Measurements from ENCODE around the gene NR0B2.
"Not testable (repeated sequence)": the region's sequence is repeated elsewhere in the genome, so short reads cannot be mapped to it uniquely, and the experiment has no call there.

The NR0B2 gene

GRCh38 chr1:26889551-26890466 is 24.0 kb downstream of the NR0B2 start, which contains the start of gene GPN2:
TSS of gene GPN2 (minus strand) at chr1:26890283. CDS start at chr1:26890096, 187 bp downstream.
- peak; percentile 53 for DNase-seq (ENCODE audit: low read depth)

GRCh38 chr1:26888231-26888630 is 25.5 kb downstream of the NR0B2 start:
- DNase-seq (ENCODE audit: low read depth): no peak

DNA sequence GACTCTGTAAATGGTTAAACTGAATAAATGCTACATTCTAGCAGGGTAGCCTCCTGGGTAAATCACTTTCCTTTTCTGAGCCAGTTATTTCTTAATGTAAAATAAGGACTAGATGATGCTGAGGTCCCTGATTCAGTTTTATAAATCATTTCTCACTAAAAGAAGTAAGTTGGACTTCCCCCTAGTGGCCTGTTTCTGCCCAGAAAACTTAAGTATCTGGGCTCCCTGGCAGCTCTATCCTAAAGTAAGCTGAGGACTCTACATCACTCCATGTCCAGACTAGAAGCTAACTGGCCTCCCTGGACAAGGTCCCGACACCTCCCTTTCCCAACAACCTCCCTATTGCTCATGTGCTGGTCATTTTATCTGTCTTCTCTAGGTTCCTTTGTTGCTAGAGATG is 26.6 kb downstream of the NR0B2 start:
- DNase-seq (ENCODE audit: low read depth): no peak

DNA sequence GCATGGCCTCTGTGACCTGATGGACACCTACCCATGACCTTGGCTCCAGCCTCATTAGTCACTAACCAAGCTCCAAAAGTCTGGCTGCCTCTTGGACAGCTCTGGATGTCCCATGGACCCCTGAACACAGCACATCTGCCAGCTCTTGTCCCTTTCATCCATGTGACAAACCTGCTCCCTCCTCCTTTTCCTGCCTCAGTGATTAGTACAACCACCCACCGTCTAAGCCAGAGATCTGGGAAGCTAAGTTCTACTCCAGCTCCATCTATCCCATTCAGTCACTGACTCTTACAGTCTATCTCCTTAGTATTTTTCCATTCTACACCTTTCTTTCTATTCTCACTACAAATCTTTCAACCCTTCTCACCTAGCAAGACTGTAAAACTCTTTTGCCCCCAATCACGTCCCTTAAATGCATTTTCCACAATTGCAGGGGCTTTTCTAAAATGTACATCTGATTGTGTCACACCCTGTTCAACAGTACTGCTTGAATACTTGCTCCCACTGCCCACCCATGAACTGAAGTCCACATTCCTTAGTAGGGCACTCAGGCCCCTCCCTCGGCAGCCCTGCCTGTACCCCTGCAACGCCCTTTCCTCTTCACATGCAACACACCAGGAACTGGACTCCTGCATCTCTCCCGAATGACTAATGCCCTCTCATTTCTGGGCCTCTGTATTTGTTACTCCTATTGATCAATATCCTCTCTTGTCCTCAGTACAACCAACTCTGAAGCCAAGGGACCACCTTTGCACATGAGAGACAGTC is 30.9 kb downstream of the NR0B2 start:
- DNase-seq (ENCODE audit: low read depth): no peak

DNA sequence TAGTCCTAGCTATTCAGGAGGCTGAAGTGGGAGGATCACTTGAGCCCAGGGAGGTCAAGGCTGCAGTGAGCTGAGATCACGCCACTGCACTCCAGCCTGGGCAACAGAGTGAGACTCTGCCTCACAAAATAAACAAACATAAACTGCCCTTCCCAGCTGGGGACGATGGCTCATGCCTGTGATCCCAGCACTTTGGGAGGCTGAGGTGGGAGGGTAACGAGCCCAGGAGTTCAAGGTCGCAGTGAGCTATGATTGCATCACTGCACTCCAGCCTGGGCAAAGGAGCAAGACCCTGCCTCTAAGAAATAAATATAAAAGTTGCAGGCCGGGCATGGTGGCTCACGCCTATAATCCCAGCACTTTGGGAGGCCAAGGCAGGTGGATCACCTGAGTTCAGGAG is 32.2 kb downstream of the NR0B2 start:
- not testable (repeated sequence) for DNase-seq (ENCODE audit: low read depth)

GRCh38 chr1:26879793-26880192 is 34.0 kb downstream of the NR0B2 start:
- no peak for DNase-seq (ENCODE audit: low read depth)

DNA sequence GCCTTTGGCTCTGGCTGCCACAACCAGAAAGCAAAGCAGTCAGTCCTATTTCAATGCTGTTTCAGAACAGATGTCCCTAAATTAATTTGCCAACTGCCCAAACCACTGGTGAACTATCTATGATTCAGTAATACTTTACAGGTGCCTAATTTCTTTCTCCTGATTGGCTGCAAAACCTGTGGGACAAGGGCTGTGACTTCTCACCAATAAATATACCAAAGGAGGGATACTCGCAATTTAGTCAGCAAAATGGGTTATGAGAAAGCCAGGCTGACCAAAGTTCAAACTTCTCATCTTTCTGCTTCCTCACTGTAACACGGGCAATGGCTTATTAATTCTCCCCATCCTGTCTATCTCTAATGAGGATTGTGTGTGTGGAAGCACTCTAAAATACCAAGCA is 36.4 kb downstream of the NR0B2 start:
- DNase-seq (ENCODE audit: low read depth): no peak

DNA sequence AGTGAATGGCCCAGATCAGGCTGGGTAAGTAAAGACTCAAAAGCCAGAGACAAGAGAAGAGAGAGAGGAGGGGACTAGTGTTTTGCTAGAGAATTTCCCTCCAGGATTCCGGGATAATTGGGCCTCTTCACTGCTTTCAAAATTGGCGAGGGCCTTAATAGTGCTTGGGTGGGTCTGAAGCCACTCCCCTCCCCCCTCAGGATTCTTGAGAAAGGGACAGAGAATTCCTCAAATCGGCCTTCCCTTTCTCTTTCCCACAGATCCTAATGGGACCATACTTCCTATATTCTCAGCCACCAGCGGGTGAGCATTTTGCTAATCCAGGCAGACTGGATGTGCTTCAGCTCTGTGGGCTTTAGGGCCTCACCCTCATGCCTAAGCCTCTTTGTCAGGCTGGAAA is 38.9 kb downstream of the NR0B2 start:
- no peak for DNase-seq (ENCODE audit: low read depth)

DNA sequence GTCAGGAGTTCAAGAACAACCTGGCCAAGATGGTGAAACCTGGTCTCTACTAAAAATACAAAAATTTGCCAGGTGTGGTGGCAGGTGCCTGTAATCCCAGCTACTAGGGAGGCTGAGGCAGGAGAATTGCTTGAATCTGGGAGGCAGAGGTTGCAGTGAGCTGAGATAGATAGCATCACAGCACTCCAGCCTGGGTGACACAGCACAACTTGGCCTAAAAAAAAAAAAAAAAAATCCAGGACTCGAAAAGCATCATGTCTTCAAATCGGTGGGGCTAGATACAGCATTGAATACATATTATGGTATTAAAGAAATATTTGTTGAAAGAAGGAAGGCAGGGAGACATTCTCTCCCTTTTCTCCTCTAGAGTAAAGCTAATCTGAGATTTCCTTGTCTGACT is 40.7 kb downstream of the NR0B2 start:
- not testable (repeated sequence) for DNase-seq (ENCODE audit: low read depth)

DNA sequence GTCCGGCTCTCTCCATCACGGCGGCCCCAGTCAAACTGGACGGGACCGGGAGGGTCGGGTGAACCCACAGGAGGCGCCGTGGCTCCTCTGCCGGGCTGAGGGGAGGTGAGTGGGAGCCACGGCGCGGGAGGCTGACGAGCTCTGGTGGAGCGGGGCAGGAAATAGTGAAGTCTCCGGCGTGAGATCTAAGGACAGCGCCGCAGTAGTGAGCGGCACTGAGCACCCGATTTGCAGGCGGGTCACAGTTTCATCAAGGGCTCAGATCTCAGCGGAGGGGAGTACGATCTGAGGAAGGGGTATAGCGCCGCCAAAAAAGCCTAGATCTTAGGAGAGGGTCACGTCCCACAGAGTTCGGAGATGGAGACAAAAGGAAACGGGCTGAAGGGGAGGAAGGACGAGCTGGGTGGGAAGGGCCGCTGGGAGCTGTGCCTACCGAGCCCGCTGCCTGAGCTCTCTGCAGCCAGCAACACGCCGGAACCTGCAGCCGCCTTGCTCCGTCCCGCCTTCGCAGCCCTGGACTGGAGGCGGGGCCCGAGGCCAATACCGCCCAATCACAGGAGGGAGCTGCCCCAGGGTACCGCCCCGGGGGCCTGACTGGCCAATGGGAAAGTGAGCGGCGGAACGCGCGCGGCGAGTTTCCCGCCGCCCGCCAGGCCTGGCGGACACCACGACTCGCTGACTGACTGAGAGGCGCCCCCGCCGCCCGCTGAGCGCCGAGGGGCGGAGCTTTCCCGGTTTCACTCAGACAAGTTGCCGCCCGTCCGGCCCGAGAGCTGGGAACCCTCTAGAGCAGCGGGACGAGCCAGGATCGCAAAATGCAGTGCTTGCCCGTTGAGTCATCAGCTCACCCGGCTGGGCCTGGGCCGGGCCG is 48.9 kb downstream of the NR0B2 start:
- peak; percentile 95 for DNase-seq (ENCODE audit: low read depth)

- no peak for DNase-seq (ENCODE audit: low read depth)
Measured at GRCh38 chr1:26863685-26864077, 50.1 kb downstream of the NR0B2 start.

- no peak for DNase-seq (ENCODE audit: low read depth)
Measured at GRCh38 chr1:26862781-26863684, 50.7 kb downstream of the NR0B2 start, which contains the start of gene SFN. TSS of gene SFN (plus strand) at chr1:26863149. CDS start at chr1:26863213, 64 bp downstream.

DNA sequence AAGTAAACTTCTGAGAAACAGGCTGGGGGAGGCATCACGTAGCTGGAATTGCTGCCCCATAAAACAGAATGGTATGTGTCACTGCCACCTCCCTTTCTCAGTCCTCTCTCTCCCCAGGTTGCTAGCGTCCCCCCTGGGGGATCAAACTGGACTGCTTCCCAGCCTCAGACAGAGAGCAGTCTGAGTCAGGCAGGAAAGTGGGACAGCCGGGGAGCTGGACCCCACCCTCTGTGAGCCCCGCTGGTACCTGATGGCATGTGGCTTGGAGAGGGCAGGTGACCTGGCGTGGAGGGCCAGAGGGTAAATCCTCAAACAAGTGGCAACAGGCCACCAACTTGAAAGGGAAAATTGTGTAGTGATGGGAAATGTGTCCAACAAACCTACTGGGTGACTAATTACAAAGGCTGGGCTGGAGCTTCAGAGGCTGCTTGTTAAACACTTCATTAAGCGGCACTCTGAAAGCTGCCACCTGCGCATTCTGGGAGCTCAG is 51.8 kb downstream of the NR0B2 start:
- no peak for DNase-seq (ENCODE audit: low read depth)

Measured in HS-27A (cell line).